Keratinocyte (primary cell): ENCODE measurements around the gene PRDM7. TPM values are rescaled to one million over a fixed set of nuclear protein-coding genes. Genes with fewer than 3 reads are reported as not detected.

ENCODE experiments used
- DNase-seq: peaks from one replicate; pipeline ENCODE4 v3.0.0-alpha.2; 2011; ENCODE audit warnings: low read depth, missing footprints, low spot score
- FAIRE-seq: peaks from 2 replicates; lab custom pipeline; 2011; peaks lifted over from hg19 to GRCh38; lab: Jason Lieb, UNC
- H2AFZ ChIP-seq: 2 replicates; pipeline ENCODE4 v1.6.0; 2012; ENCODE audit warnings: low read length, control low read depth, inconsistent platforms; ENCODE audit not compliant: control insufficient read depth
- H3K27ac ChIP-seq: 2 replicates; pipeline ENCODE4 v1.5.1; 2011; ENCODE audit warnings: low read length; ENCODE audit not compliant: control insufficient read depth, insufficient read depth
- H3K27me3 ChIP-seq: 3 replicates; pipeline ENCODE4 v1.6.0; 2011; ENCODE audit warnings: low read length; ENCODE audit not compliant: control insufficient read depth, insufficient read depth; ENCODE audit errors: extremely low read depth
- H3K36me3 ChIP-seq, 2 experiments: 2 replicates in 1 of 2; 3 replicates in 1 of 2; pipeline ENCODE4 v1.5.1; 2011; ENCODE audit warnings: low read length in 2 of 2, mild to moderate bottlenecking in 1 of 2; ENCODE audit not compliant: control insufficient read depth in 2 of 2, insufficient read depth in 2 of 2; ENCODE audit errors: extremely low read depth in 1 of 2
- H3K4me1 ChIP-seq: 3 replicates; pipeline ENCODE4 v1.5.1; 2011; ENCODE audit warnings: low read length; ENCODE audit not compliant: control insufficient read depth, insufficient read depth; ENCODE audit errors: extremely low read depth
- H3K4me2 ChIP-seq: 3 replicates; pipeline ENCODE4 v1.6.0; 2011; ENCODE audit warnings: low read depth, low read length; ENCODE audit not compliant: control insufficient read depth, insufficient read depth; ENCODE audit errors: extremely low read depth
- H3K4me3 ChIP-seq, 3 experiments: fragments of 200-600 bp in 1 of 3; sonication (generic) in 1 of 3; 2 replicates in 2 of 3; 3 replicates in 1 of 3; pipeline ENCODE4 v1.5.1; 2011 to 2016; ENCODE audit warnings: low read length in 3 of 3, mild to moderate bottlenecking in 3 of 3, control low read depth in 2 of 3, inconsistent platforms in 1 of 3, low read depth in 1 of 3, mixed read lengths in 1 of 3, mixed run types in 1 of 3, moderate library complexity in 1 of 3; ENCODE audit not compliant: control insufficient read depth in 2 of 3, insufficient read depth in 2 of 3; ENCODE audit errors: extremely low read depth in 1 of 3
- H3K79me2 ChIP-seq: 2 replicates; pipeline ENCODE4 v1.6.0; 2012; ENCODE audit warnings: low read length; ENCODE audit not compliant: control insufficient read depth, insufficient read depth
- H3K9ac ChIP-seq: 3 replicates; pipeline ENCODE4 v1.6.0; 2011; ENCODE audit warnings: low read length; ENCODE audit not compliant: control insufficient read depth, insufficient read depth; ENCODE audit errors: extremely low read depth
- H3K9me1 ChIP-seq: 3 replicates; pipeline ENCODE4 v1.6.0; 2011; ENCODE audit warnings: low read length; ENCODE audit not compliant: control insufficient read depth, insufficient read depth; ENCODE audit errors: extremely low read depth
- H3K9me3 ChIP-seq: 2 replicates; pipeline ENCODE4 v1.5.1; 2012; ENCODE audit warnings: low read depth, low read length; ENCODE audit not compliant: control insufficient read depth
- H4K20me1 ChIP-seq: 3 replicates; pipeline ENCODE4 v1.6.0; 2011; ENCODE audit warnings: low read length; ENCODE audit not compliant: control insufficient read depth, insufficient read depth; ENCODE audit errors: extremely low read depth
- EZH2 ChIP-seq: IDR thresholded peaks from one replicate; pipeline ENCODE4 v1.6.1; 2012; ENCODE audit warnings: inconsistent platforms, mild to moderate bottlenecking, low read length, moderate library complexity
- dilution Hi-C: fragments of 300-500 bp; cut with MboI; formaldehyde crosslinking; loops from one replicate; pipeline ENCODE4 v1.7.0; 2020; ENCODE audit warnings: low sequenced_read_pairs; ENCODE audit not compliant: extremely low pct_ligation_motif_present
- polyA plus RNA-seq, 5 experiments: library from polyadenylated mRNA; depleted of rRNA in 3 of 5; stranded (reverse) in 3 of 5; stranded (forward) in 1 of 5; unstranded in 1 of 5; fragments of >200 nt; gene quantifications; 1 replicate in 1 of 5; 2 replicates in 3 of 5; 3 replicates in 1 of 5; pipeline versions ENCODE4 v1.2.1 to v1.2.3, GENCODE V29; 2011 to 2012; ENCODE audit warnings: missing spikeins in 2 of 5, low read depth in 1 of 5, low replicate concordance in 1 of 5
- TF ChIP-seq, protein P1 (sequence below), 3 experiments: IDR thresholded peaks in 1 of 3; conservative IDR thresholded peaks in 1 of 3; optimal IDR thresholded peaks in 1 of 3; 2 replicates in 2 of 3; 3 replicates in 1 of 3; pipeline versions ENCODE3 to v1.5.1; 2011; ENCODE audit warnings: low read length in 3 of 3, mild to moderate bottlenecking in 3 of 3, moderate library complexity in 2 of 3, control low read depth in 1 of 3, inconsistent platforms in 1 of 3; ENCODE audit not compliant: insufficient read depth in 2 of 3; ENCODE audit errors: extremely low read depth in 1 of 3

PRDM7 gene
- polyA plus RNA-seq, 1 donor (not counting 4 experiments of a cell fraction or from before 2014, with no cell fraction given) = not detected

DNA sequence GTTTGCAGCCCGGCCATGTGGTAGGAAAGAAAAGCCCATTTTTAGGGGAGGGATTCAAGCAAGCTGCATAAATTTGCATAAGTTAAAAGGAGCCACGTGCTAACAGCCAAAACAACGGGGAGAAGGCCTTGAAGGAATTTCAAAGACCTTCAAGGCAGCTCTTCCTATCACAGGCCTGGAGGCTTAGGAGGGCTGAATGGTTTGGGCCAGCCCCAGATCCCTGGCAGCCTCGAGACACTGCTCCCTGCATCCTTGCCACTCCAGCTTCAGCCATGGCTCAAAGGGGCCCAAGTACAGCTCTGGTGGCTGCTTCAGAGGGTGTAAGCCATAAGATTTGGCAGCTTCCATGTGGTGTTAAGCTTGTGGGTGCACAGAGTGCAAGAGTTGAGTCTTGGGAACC, 22.6 kb downstream of the PRDM7 start:
- FAIRE-seq (no peak), DNase-seq (no peak)
- H3K9ac ChIP-seq = no peak overlapping the region
- no peaks in the 10 kb centered on the region for H3K36me3 ChIP-seq
- no peak overlapping the region for H2AFZ ChIP-seq
- H3K27me3 ChIP-seq = no peaks in the 10 kb centered on the region
- no peak overlapping the region for H3K27ac ChIP-seq
- H3K4me1 ChIP-seq = peaks cover 12% of the 10 kb centered on the region
- TF ChIP-seq EZH2 = no peak
- TF ChIP-seq, protein P1, sequence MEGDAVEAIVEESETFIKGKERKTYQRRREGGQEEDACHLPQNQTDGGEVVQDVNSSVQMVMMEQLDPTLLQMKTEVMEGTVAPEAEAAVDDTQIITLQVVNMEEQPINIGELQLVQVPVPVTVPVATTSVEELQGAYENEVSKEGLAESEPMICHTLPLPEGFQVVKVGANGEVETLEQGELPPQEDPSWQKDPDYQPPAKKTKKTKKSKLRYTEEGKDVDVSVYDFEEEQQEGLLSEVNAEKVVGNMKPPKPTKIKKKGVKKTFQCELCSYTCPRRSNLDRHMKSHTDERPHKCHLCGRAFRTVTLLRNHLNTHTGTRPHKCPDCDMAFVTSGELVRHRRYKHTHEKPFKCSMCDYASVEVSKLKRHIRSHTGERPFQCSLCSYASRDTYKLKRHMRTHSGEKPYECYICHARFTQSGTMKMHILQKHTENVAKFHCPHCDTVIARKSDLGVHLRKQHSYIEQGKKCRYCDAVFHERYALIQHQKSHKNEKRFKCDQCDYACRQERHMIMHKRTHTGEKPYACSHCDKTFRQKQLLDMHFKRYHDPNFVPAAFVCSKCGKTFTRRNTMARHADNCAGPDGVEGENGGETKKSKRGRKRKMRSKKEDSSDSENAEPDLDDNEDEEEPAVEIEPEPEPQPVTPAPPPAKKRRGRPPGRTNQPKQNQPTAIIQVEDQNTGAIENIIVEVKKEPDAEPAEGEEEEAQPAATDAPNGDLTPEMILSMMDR (optimal IDR thresholded peaks at IDR 0.05 in 1 of 3, IDR thresholded peaks at IDR 0.05 in 1 of 3, conservative IDR thresholded peaks at IDR 0.05 in 1 of 3; ENCODE audit: extremely low read depth in 1 of 3, insufficient read depth in 2 of 3, low read length in 3 of 3) = no peak
- no peaks in the 10 kb centered on the region for H4K20me1 ChIP-seq
- H3K9me1 ChIP-seq = no peaks in the 10 kb centered on the region
- peaks cover 17% of the 10 kb centered on the region for H3K9me3 ChIP-seq
- H3K4me2 ChIP-seq = no peak overlapping the region
- no peak overlapping the region for H3K4me3 ChIP-seq
- H3K79me2 ChIP-seq = no peaks in the 10 kb centered on the region
- dilution Hi-C loops = no loop called here

DNA sequence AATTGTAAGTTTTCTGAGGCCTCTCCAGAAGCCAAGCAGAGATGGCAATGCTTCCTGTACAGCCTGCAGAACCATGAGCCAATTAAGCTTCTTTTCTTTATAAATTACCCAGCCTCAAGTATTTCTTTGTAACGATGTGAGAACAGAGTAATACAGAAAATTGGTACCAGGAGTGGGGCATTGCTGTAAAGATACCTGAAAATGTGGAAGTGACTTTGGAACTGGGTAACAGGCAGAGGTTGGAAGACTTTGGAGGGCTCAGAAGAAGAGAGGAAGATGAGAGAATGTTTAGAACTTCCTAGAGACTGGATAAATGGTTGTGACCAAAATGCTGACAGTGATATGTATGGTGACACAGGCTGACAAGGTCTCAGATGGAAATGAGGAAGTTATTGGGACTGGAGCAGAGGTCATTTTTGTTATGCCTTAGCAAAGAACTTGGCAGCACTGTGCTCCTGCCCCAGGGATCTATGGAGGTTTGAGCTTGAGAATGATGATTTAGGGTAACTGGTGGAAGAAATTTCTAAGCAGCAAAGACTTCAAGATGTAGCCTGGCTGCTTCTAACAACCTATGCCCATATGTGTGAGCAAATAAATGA, 23.1 kb downstream of the PRDM7 start:
- H3K79me2 ChIP-seq = no peaks in the 10 kb centered on the region
- peaks cover 12% of the 10 kb centered on the region for H3K4me1 ChIP-seq
- FAIRE-seq (no peak), DNase-seq (no peak)
- H4K20me1 ChIP-seq = no peaks in the 10 kb centered on the region
- H3K27ac ChIP-seq = no peak overlapping the region
- H3K4me3 ChIP-seq = no peak overlapping the region
- TF ChIP-seq, protein P1 (optimal IDR thresholded peaks at IDR 0.05 in 1 of 3, IDR thresholded peaks at IDR 0.05 in 1 of 3, conservative IDR thresholded peaks at IDR 0.05 in 1 of 3; ENCODE audit: extremely low read depth in 1 of 3, insufficient read depth in 2 of 3, low read length in 3 of 3) = no peak
- no peak for TF ChIP-seq EZH2
- H2AFZ ChIP-seq = no peak overlapping the region
- H3K27me3 ChIP-seq = no peaks in the 10 kb centered on the region
- no peaks in the 10 kb centered on the region for H3K9me1 ChIP-seq
- H3K9me3 ChIP-seq = peaks cover 17% of the 10 kb centered on the region
- dilution Hi-C loops = no loop called here
- no peaks in the 10 kb centered on the region for H3K36me3 ChIP-seq
- H3K9ac ChIP-seq = no peak overlapping the region
- H3K4me2 ChIP-seq = no peak overlapping the region
